ENCODE results near the gene FLVCR2.

The FLVCR2 gene

GRCh38 chr14:75537071-75537470 lies 41.3 kb upstream of the FLVCR2 start:
- Mint-ChIP-seq H3K9me3 (no peaks in the 10 kb centered on the region), H3K4me3 (no peak overlapping the region), H3K4me1 (peaks cover 4% of the 10 kb centered on the region), H3K36me3 (ENCODE audit: low read depth) (no peaks in the 10 kb centered on the region), H3K27ac (no peak overlapping the region), H3K27me3 (ENCODE audit: low read depth, poor library complexity) (peaks cover 2% of the 10 kb centered on the region)
- no peak for DNase-seq
- no peak for TF ChIP-seq CTCF (IDR thresholded peaks at IDR 0.05)

- no peak for DNase-seq
- Mint-ChIP-seq H3K27ac (no peak overlapping the region), H3K27me3 (ENCODE audit: low read depth, poor library complexity) (peaks cover 2% of the 10 kb centered on the region), H3K9me3 (no peaks in the 10 kb centered on the region), H3K4me1 (peaks cover 10% of the 10 kb centered on the region), H3K36me3 (ENCODE audit: low read depth) (no peaks in the 10 kb centered on the region), H3K4me3 (no peak overlapping the region)
- no peak for TF ChIP-seq CTCF (IDR thresholded peaks at IDR 0.05)
Observed at GRCh38 chr14:75539162-75539560, 39.3 kb upstream of the FLVCR2 start.

GRCh38 chr14:75539561-75540478 lies 38.6 kb upstream of the FLVCR2 start:
- no peaks in the 10 kb centered on the region for H3K9me3 Mint-ChIP-seq
- no peak overlapping the region for H3K27ac Mint-ChIP-seq
- peaks cover 2% of the 10 kb centered on the region for H3K27me3 Mint-ChIP-seq (ENCODE audit: low read depth, poor library complexity)
- H3K36me3 Mint-ChIP-seq (ENCODE audit: low read depth), result no peaks in the 10 kb centered on the region
- no peak overlapping the region for H3K4me3 Mint-ChIP-seq
- H3K4me1 Mint-ChIP-seq, result peaks cover 10% of the 10 kb centered on the region
- no peak for DNase-seq
- TF ChIP-seq CTCF (IDR thresholded peaks at IDR 0.05), result no peak

GRCh38 chr14:75540479-75540851 lies 38.0 kb upstream of the FLVCR2 start:
- H3K4me1 Mint-ChIP-seq, result peaks cover 10% of the 10 kb centered on the region
- H3K27me3 Mint-ChIP-seq (ENCODE audit: low read depth, poor library complexity), result peaks cover 2% of the 10 kb centered on the region
- H3K36me3 Mint-ChIP-seq (ENCODE audit: low read depth), result no peaks in the 10 kb centered on the region
- DNase-seq, result no peak
- H3K9me3 Mint-ChIP-seq, result no peaks in the 10 kb centered on the region
- no peak overlapping the region for H3K4me3 Mint-ChIP-seq
- H3K27ac Mint-ChIP-seq, result no peak overlapping the region
- TF ChIP-seq CTCF (IDR thresholded peaks at IDR 0.05), result no peak

- Mint-ChIP-seq H3K4me3 (no peak overlapping the region), H3K36me3 (ENCODE audit: low read depth) (no peaks in the 10 kb centered on the region)
- DNase-seq, result no peak
Observed at GRCh38 chr14:75542588-75543091, 35.8 kb upstream of the FLVCR2 start.

More at GRCh38 chr14:75542588-75543091, 35.8 kb upstream of the FLVCR2 start:
- Mint-ChIP-seq H3K4me1 (peaks cover 6% of the 10 kb centered on the region), H3K27ac (no peak overlapping the region), H3K27me3 (ENCODE audit: low read depth, poor library complexity) (peaks cover 2% of the 10 kb centered on the region), H3K9me3 (no peaks in the 10 kb centered on the region)
- TF ChIP-seq CTCF (IDR thresholded peaks at IDR 0.05), result no peak

All from nephron progenitor cell (in vitro differentiated cells).